Activated naive CD4-positive, alpha-beta T cell treated with anti-CD3 and anti-CD28 coated beads, Interleukin-2, amount 50 U/mL, for 16 hours (primary cell): ENCODE measurements around the gene TULP1.
"Not testable (repeated sequence)": the region's sequence is repeated elsewhere in the genome, so short reads cannot be mapped to it uniquely, and the experiment has no call there.

Experiments used
- DNase-seq: peaks from one replicate; pipeline ENCODE4 v3.0.0-alpha.2; 2020

TULP1 gene

DNA sequence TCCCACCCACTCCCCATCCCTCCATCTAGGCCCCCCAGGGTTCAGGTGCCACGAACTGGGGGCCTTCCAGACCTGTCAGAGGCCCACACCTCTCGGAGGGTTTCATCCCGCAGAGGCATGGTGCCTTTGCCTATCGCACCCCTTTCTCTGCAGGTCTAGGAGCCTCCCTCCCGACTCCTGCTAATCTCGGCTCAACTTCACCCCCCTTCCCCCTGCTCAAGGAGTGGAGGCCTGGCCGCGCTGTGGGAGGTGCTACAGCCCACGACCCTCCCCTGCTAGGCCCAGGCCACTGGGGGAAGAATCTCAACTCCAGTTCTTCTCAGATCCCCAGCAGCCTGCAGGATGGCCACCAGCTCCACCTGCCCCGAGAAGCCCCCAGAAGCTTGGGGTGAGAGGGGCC lies at the start of gene TULP1:
Gene TULP1 (minus strand): TSS at position 157 of the 400 bp plus-strand sequence. CDS start 38 bp downstream, at position 119.
- DNase-seq = no peak

DNA sequence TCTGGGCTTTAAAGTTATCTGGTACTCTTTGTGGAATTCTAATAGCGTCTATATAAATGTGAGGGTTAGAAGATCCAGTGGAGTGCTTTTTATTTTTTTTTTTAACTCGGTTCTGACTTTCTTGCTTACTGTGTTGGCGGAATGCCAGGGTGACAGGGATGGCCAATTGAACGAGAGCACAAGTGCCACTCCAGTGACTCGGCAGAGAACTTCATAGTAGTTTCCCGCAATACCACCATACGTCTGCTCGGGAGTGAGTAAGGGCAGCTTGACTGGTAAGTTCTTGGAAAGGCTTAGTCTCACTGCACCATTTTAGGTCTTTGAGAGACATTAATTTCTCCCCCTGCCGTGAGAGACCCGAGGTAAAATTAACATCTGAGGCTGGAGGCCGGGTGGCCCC lies 49.4 kb upstream of the TULP1 start:
- no peak for DNase-seq

DNA sequence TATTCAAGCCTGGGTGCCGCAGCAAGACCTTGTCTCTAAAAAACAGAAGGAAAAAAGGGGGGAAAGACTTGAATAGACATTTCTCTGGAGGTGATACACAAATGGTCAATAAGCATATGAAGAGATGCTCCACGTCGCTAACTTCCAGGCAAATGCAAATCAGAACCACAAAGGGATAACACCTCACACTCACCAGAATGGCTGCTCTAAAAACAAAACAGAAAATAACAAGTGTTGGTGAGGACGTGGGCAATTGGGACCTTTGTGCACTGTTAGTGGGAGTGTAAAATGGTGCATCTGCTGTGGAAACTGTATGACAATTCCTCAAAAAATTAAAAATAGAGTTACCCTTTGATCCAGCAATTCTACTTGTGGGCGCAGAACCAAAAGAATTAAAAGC lies 48.4 kb upstream of the TULP1 start:
- DNase-seq = no peak

DNA sequence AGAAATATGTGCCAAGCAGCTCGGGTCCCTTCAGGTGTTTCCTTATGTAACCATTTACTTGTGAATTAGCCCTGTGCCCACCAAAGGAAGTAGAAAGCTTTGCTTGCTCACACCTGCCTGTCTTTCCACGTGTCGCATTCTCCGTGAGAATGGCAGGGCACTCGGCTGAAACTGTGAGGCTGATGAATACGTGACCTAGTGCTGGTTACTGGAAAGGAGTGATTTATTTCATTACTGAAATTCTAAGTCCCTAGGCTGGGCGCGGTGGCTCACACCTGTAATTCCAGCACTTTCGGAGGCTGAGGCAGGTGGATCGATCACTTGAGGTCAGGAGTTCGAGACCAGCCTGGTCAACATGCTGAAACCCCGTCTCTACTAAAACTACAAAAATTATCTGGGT lies 45.9 kb upstream of the TULP1 start:
- DNase-seq = no peak

DNA sequence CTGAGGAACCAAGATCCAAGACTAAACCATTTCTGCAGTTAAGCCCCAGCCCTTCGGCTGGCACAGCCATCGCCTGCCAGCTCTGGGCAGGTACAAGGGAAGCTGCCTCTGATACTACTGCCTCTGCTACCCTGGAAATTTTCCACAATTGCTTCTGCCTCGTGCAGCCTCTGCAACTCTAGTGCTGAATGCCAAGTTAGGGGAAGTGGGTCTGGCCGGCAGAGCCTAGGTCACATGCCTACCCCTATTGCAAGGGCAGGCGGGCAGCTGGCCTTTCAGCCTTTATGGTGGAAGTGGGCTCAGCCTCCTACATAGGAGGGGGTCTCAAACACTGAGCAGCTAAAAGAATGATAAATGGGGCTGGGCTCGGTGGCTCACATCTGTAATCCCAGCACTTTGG lies 44.5 kb upstream of the TULP1 start:
- no peak for DNase-seq

DNA sequence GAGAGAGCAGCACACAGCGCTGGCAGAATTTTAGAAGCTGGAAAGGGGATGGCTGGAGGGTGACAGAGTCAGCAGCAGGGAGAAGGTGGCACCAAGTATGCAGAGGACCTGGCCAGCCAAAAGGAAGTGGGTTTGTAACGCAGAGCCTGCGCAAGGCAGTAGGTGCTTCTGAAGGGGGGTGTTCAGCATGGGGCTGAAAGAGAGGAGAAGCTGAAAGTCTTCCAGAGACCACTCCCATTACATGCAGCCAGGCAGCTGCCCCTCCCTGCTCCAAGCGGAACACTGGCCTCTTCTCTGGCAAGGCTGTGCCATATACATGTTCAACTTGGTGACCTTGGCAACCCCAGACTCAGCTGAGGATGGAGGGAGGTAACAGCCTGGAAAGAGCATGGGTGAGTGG lies 42.1 kb upstream of the TULP1 start:
- DNase-seq = no peak

DNA sequence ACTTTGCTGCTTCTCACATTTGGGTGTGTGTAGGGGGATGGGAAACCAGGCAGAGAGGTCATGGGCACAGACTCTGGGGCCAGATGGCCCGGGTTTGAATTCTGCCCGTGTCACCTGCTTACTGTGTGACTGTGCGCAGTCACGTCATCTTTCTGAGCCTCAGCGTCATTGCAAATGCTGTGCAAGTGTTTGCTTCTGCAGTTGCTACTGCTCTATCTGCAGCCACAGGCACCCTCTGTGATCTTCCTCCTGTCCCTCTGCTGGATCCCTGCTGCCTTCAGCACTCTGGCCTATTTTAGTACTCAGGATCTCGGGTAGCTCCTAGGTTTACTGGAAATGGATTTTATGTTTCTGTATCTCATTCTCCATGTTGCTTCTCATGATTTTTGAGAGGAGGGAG lies 40.6 kb upstream of the TULP1 start:
- DNase-seq = no peak

DNA sequence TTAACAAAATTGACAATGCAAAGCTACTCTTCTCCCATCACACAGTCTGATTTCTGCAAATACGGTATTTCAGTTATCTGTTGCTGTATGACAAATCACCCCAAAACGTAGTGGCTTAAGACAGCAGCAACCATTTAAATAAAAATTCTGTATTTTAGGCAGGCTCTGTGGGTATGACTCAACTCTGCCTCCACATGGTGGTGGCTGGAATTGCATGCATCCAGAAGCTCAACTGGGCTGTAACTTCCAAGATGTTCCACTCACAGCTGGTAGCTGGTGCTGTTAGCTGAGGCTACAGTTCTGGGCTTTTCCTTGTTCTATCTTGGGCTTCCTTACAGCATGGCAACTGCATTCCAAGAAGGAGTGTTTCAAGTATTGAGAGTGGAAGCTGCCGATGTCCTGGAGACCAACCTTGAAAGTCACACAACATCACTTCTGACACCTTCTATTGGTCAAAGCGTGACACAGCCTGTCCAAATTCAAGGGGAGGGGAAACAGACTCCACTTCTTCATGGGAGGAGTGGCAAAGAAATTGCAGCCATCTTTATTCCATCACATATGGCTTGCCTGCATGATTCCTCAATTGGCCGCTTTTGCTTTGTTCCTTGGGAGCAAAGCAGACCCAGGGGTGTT lies 39.7 kb upstream of the TULP1 start:
- DNase-seq = peak; percentile 64

DNA sequence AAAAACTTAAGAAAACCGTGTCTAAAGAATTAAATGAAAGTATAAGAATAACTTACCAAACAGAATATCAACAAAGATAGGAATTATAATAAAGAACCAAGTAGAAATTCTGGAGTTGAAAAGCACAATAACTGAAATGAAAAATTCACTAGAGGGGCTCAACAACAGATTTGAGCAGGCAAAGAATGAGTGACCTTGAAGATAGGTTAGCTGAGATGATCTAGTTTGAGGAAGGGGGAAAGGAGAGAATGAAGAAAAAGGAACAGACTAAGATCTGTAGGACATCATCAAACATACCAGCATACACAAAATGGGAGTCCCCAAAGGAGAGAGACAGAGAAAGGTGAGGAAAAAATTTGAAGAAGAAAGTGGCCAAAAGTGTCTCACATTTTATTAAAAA lies 37.7 kb upstream of the TULP1 start:
- DNase-seq = no peak

DNA sequence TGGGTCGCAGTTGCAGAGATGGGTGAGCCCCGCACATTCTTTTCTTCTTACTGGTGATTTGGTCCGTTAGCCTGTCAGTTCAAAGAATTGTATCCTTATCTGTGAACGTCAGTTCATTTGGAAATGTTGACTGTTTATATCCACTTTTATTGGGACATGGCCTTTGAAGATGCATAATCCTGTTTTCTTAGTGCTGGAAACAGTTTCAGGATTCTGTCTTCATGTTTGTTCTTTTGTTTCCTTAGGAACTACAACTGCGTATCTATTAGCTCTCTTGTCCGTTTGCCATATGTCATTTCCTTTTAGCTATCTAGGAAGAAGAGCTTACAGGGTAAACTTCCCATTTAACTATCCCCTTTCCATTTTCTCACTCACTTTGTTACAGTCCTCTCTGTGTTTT lies 35.0 kb upstream of the TULP1 start:
- no peak for DNase-seq

DNA sequence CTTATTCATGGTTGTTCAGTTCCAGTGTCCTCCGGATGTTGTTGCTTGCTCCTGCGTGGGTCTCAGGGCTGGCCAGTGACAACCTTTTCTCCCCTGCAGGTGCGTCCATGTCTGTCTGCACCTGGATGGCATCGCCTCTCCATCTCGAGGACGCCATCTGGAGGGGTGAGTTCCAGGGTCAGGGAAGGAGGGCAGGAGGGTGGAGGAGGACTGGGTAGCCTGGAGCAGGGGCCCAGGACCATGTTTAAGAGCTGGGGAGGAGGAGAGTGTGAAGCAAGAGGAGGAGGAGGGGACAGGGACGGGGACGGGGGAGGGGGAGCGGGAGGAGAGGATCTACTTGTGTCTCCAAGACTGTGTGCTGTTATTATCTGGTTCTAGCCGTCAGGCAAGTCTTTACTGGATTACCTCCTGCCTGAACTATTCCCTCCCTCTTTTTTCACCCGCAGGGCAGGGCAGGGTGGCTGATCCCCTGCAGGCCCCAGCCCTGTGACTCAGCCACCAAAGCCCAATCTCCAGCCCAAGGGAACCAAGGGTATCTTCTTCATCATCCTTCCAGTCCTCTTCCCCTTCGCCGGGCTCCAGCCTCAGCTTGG lies 32.2 kb upstream of the TULP1 start:
- DNase-seq = no peak

DNA sequence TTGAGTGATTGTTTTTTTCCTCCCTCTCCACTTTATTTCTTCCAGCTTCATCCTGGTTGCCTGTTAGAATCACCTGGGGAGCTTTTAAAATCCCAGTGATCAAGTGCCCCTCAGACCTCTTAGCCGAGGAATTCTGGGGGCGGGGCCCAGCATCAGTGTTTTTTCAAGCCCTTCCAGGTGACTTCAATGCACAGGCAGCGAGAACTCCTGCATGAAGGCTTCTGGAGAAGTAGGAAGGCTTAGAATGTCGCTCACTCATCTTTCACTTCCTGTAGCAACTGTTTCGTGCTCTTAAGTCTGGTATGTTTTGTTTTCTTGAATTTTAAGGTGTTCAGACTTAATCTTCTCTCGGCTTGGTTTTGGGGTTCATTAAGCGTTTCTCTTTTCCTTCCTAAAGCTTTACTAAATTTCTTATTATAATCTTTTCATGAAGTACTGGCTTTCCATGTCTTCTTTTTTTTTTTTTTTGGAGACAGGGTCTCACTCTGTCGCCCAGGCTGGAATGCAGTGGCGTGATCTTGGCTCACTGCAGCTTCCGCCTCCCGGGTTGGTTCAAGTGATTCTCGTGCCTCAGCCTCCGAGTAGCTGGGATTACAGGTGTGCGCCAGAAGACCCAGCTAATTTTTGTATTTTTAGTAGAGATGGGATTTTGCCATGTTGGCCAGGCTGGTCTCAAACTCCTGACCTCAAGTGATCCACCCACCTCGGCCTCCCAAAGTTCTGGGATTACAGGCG lies 30.9 kb upstream of the TULP1 start:
- DNase-seq = no peak

DNA sequence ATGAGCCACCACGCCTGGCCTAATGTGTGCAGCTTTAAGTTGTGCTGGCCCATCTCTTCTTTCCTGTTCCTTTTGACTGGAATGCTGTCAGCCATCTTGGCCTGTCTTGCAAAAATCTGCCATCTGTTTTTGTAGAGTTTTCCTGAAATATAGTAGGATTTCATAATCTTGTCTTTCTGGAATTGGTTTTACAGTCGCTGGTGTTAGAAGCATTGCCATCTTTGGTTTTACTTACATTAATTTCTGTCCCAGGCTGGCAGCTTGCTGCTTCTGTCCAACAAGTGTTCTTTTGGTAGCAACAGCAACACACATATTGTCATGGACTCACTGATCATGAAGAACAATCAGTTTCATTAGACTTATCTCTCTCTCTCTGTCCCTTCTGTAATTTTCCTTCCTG lies 29.1 kb upstream of the TULP1 start:
- DNase-seq = no peak

DNA sequence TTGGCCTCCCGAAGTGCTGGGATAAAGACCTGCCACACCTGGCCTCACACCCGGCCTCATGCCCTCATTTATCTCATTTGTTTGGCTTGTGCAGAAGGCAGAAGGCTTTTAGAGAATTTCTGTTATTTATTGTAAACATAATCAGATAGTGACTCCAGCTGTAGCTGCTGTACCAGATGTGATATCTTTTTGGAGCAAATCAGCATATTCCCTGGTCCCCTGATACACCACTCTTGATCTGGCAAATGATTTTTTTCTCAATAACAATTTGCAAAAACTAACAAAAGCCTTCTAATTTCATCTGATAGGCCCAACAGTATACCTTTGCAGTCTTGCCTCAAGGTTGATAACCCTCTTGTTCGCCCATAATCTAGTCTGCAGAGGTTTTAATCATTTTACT lies 26.5 kb upstream of the TULP1 start:
- no peak for DNase-seq

DNA sequence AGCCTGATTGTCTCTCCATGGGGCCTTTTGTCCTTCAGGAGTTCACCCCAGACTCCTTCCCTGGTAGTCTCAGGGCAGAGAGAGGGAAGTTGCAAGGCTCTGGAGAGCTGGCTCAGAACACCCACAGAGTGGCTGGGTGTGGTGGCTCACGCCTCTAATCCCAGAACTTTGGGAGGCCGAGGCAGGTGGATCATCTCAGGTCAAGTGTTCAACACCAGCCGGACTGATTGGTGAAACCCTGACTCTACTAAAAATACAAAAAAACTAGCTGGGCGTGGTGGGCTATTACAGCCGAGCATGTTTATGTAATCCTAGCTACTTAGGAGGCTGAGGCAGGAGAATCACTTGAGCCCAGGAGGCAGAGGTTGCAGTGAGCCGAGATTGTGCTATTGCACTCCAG lies 23.2 kb upstream of the TULP1 start:
- DNase-seq = not testable (repeated sequence)

DNA sequence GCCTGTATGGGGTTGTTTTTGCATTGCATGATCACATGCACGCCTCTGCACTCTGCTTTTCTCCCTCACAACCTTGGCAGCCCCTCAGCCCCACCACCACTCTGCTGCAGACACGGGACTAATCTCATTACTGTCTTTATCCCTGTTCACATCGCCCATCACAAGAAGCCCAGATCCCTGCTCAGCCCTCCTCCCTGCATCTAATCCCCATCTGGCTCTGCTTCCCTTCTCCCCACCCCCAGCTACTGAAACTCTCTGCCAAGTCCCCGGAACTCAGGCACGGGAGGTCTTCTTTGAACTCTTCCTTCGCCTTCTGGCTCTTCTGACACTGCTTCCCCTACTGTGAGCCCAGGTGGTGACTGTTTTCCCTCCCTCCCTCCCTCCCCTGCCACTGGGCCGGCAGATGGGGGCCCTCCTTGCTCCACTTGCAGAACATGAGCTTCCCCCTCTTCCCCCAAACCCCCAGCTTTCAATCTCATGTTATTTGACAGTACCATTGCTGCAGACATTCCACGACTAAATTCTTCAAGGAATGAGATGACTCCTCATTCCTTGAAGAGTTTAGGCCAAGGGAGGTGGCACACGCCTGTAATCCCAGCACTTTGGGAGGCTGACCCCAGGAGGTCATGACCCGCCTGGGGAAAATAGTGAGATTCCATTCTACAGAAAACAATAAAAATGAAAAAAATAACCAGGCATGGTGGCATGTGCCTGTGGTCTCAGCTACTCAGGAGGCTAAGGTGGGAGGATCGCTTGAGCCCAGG lies 21.9 kb upstream of the TULP1 start:
- no peak for DNase-seq

DNA sequence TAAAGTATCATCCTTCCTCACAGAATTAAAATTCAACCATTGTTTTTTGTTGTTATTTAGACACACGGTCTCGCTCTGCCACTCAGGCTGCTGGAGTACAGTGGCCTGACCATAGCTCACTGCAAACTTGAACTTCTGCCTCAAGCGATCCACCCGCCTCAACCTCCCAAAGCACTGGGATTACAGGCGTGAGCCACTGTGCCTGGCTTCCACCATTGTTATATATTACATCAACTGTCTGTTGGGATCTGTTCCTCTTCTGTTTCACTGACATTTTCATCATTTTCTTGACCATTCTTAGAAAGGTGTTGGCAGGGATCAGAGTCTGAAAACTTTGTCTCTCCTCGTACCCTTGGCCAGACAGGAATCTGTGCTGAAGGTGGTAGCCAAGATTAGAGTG lies 21.3 kb upstream of the TULP1 start:
- no peak for DNase-seq

DNA sequence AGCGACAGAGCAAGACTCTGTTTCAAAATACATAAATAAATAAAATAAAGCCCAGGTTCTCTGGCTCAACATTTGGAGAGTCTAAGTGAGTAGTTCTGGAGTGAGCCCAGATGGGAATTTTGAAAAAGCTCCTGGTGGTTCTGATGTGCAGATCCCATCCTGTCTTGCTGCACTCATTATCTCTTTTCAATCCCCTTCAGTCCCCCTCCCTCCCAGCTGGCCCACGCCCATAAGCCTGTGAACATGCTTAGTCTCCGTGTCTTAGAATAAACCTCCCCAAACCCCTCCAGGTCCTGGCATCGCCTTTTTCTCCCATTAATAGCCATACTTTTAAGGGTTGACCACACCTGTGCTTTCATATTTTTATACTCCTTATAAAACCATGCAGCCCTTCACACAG lies 19.4 kb upstream of the TULP1 start:
- DNase-seq = no peak

DNA sequence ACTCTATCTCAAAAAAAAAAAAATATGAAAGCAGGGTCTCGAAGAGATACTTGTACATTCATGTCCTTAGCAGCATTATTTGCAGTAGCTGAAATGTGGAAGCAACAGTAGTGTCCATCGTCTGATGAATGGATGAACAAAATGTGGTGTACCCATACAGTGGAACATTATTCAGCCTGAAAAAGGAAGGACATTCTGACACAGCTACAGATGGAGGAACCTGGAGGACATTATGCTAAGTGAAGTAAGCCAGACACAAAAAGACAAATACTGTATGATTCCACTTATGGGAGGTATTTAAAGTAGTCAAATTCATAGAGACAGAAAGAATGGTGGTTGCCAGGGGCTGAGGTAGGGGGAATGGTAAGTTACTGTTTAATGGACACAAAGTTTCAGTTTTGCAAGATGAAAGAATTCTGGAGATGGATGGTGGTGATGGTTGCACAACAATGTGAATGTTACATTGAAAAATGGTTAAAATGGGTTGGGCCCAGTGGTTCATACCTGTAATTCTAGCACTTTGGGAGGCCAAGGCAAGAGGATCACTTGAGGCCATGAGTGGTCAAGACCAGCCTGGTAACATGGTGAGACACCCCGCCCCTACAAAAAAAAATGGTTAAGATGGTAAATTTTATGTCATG lies 11.8 kb upstream of the TULP1 start:
- DNase-seq = no peak

DNA sequence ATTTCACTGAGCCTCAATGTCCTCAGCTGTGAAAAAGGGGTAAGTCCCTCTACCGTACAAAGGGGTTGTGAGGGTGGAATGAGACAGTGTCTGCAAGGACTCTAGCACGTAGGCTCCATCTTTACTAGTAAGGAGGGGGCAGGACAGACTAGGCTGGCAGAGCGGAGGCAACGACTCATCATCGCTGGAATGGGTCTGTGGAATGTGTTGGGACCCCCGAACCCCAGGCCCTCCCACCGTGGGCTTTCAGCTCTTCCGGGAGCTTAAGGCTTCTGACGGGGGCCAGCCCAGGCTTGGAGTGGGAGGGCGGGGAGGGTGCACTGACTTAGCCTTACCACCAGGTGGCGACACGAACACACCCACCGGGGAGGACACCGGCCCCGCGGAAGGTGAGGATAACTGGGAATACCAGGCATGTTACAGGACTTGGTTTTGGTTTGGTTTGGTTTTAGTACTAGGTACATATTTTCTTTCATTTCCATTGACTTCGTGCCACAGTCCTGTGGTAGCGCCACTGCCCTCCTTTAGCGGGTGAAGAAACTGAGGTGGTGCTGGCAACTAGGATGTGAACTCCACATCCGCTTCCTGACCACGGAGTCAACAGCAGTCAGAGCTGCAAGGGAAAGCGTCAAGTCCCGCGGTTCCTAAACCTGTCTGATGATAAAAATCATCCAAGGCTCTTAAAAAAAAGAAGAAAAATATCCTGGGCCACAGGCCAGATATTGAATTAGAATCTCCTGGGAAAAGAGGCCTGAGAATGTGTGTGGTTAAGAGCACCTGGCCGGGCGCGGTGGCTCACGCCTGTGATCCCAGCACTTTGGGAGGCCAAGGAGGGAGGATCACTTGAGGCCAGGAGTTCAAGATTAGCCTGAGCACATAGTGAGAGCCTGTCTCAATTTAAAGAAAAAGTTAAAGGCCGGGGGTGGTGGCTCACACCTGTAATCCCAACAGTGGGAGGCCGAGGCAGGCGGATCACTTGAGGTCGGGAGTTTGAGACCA lies 10.3 kb upstream of the TULP1 start:
- peak; percentile 79 for DNase-seq

DNA sequence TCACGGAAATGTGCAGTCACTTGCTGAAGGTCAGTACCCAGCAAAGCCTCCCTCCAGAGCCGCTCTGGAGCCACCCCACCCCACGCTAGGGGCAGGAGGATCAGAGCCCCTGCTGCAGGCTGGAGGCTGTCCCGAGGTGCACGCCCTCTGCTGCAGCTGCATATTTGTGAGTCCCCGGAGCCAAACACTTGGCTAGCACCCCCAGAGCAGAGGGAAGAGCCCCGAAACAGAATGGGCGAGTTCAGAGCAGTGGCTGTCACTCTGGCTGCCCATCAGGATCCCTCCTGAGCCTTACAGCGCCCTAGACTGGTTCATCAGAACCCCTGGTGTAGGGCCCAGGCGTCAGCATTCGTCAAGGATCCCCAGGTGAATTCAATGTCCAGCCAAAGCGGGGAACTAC lies 9.5 kb upstream of the TULP1 start:
- DNase-seq = no peak

DNA sequence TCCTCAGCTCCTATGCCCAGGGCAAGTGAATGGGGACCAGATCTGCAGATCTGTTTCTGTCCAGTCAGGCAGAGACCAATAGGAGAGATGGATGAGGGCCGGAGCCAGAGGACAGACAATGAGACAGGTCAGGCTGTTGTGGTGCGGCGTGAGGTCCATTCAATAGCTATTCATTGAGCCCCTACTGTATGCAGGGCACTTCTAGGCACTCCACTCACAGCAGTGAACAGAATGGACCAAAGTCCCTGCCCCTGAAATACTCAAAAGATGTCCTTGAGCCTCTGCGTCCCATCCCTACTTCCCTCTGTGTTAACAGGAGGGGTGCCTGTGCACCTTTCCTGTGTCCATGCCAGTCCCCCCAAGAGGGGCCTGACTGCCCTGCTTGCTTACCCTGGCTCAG lies 8.5 kb upstream of the TULP1 start:
- no peak for DNase-seq
